GM03348 (cell line): ENCODE measurements around the gene LRRC63.
"Not testable (repeated sequence)": the region's sequence is repeated elsewhere in the genome, so short reads cannot be mapped to it uniquely, and the experiment has no call there.

ENCODE experiments used
- DNase-seq: peaks from one replicate; pipeline ENCODE4 v3.0.0; 2012; ENCODE audit warnings: low spot score

Gene LRRC63

DNA sequence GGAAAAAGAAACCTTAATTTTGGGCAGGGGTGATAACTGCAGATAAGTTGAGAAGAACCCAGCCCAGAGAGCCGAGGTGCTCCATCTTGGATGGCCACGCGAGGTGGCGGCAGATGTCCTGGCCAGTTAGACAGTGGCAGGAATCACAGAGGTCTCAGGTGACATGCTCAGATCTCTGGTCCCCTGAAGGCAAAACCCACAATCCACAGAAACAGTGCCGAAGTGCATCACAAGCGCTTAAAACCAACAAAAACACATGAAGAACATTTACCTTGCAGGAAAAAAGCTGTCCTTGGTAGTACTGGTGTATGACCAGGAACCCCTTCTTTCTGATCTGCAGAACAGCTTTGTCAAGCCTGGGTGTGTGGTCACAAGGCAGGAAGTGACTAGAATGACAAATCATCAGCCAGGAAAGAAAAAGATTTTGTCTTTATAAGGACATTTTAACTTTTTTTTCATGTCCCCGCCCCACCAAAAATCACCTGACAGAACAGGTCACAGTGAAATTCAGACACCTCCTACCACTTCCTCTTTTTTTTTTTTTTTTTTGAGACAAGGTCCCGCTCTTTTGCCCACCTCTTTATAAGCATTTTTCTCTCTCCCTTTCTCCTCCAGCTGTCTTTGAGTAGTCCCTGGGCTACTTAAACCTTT lies 29.8 kb upstream of the LRRC63 start, which contains the start of gene LCP1:
Gene LCP1, minus strand, starts transcription at position 338 of the 651 bp plus-strand sequence. CDS start 22,515 bp downstream, outside the sequence.
- no peak for DNase-seq

DNA sequence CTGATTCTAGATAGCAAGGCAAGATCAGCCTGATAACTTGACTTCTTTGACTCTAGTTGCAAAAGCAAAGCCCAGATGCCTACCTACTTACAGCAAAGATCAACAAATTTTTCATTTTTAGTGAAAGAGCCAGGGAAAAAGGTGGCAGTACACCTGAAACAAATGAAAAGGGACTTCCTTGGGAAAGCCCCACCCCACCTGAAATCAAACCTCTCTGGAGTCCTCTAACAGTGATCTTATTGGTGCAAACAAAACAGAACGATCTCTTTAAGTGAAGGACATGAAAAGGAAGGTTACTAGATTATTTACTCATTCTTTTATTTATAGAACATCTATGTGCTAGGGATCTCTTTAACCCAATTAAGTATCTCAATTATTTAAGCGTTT lies 29.2 kb upstream of the LRRC63 start:
- DNase-seq = no peak

DNA sequence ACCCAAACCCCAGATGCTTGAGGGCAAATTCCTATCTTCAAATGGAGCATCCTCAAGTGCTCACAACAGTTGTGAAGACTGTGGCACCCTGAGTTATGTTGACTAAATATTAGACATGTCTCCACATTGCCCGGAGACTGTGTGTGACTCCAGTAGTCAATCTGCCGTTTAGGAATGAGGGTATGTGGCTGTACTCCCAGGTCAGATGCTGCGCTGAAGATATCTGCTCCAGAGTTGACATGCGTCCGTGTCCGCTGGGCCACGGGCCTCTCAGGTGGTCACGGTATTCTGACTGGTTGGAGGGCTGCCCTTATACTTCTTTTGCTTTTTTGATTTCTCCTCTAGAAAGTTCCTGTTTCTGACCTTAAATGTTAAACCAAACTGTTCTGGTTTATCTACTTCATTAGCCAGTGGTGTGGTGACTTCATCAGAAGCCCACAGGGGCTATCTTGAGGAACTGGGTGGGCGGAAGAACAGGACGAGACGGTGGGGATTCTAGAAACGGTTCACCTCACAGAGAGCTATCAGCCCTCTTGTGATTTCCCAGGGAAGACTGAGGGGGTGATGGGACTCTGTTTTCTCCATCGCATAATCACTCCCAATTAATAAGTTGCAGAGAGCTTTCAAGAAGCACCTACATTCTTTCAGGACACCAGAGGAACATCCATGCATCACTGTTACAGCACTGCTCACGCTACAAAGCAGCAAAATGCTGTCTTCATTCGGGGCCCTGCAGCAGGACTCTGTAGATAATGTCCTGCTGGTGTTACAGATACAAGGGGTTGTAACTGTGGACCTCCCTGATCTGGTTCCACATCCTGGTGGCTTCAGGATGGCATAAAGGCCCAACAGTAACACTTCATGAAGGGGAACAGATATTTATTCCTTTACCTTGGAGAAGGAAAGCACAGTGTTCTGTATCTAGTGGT lies 28.4 kb upstream of the LRRC63 start:
- DNase-seq = no peak

DNA sequence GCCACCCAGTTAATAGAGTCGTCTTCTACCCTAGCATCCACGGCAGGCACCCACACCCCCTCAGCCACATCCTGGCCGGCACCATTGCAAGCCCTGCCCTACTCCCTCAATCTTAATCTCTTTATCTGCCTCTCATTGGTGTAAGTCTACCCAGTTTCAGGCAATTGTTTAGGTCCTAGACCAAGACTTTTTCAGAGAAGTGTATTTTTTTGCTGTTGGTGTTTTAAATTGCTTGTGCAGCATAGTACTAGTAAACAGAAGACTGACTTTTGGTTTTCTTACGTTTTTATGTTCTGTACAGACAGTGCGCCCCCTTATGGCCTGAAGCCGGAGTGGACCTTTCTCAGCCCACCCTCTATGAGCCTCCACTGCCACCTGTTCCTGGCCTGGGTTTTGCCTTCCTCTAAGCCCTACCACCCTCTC lies 27.4 kb upstream of the LRRC63 start:
- DNase-seq = no peak

DNA sequence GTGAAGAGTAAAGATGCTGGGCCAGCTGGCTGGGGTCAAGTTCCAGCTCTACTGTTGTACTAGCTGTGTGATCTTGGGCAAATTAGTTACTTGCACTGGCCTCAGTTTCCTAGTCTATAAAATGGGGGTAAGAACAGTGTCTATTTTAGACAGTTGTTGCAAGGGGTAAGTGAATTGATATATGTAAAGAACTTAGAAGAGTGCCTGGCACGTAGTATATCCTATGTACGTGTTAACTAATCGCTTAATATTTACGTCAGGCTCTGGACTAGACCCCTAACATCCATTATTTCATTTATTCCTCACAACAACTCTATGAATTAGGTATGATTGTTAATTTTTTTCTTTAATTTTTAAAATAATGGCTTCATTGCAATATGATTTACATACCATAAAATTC lies 26.1 kb upstream of the LRRC63 start:
- no peak for DNase-seq

DNA sequence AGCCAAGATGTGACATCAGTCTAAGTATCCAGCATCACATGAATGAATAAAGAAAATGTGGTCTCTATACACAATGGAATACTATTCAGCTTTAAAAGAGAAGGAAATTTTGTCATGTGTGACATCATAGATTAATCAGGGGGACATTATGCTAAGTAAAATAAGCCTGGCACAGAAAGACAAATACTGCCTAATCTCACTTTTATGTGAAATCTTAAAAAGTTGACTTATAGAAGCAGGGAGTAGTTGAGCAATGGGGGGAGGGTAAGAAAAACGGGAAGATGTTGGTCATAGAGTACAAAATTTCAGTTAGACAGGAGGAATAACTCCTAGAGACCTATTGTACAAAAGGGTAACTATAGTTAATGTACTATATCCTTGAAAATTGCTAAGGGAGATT lies 19.3 kb upstream of the LRRC63 start:
- DNase-seq = no peak

DNA sequence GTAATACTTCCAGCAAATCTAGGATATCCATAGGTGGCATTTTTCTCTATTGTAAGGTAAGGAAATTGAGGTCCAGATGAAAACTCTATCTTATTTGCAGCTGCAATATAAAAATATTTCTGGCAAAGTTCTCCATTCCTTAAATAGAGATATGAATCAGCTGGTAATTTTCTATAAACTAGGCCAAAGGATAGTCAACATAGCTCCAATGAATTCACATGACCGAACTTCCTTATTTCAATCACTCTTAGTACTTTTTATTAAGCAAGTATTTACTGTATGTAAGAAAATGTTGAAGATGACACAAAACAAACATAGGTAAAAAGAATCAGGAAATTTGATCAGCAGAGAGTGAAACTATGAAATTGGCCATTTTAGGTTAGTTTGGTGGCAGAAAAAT lies 16.7 kb upstream of the LRRC63 start:
- no peak for DNase-seq

DNA sequence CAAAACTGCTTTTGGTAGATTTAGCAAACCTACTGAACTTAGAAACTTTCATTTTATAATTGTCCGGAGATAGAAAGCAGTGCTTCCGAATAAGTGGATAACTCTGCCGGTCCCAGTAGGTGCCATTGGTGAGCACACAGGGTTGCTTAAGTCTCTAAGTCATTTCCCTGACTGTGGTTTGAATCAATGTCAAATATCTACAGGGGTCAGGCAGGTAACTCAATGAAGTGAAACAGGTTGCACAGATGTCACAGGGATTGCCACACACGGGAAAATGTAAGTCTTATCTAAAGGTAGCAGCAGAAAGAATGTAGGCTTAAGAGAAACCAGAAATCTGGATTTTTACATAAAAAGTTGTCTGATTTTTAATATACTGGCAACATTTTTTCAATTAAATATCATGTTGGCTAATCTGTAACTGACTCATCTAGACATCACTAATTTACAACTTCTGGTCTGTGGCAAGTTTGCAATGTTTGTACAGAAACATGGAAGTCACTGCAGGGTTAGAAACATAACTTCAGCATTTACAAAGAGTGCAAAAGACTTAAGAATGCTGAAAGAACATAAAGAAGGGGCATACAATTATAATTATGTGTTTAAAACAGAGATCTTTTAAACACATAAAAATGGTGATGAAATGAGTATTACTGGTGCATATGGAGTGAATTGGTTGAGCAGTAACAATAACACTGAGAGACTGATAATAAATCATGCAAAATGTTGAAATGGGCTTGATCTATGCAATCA lies 14.3 kb upstream of the LRRC63 start:
- peak; percentile 10 for DNase-seq

DNA sequence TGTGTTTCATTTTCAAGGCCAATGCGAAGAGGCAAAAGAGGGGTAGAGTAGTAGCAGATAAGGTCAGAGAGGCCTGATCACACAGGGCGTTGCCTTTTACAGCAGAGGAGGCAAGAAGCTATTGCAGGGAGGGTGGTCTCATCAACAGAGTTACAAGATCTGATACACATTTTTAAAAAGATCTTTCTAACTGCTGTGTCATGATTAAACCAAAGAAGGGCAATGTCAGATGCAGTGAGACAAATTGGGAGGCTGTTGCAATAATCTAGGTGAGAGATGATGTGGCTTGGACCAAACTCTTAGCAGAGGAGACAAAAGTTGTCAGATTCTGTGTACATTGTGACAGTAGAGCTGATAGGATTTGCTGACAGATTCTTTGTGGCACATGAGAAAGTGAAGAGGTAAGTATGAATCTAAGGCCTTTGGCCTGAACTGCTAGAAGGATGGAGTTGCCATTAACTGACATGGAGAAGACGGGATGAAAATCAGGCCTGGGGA lies 13.0 kb upstream of the LRRC63 start:
- DNase-seq = no peak

DNA sequence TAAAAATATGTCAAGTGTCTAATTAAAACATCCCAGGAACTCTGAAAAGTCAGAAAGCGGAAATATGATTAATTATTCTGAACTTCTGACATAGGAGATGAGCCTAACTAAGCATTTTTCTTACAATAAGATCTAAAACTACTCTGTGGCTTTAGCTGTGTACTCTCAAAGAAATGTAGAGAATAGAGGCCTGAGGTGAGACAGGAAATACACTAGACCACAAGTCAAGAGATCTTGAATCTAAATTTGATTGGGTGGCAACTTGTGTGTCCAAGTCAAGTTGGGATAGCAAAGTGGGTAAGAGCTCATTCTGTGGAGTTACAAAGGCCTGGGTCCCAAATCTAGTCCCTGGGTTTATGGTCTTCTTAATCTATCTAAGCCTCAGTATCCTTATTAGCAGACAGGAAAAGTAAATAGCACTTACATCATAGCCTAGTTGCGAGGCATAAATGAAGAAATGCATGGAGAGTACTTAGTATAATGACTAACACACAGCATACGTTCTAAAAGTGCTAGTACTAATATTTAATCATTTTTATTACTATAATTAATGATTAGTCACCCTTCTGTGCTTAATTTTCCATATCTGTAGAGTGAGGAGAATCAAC lies 9.4 kb upstream of the LRRC63 start:
- no peak for DNase-seq

DNA sequence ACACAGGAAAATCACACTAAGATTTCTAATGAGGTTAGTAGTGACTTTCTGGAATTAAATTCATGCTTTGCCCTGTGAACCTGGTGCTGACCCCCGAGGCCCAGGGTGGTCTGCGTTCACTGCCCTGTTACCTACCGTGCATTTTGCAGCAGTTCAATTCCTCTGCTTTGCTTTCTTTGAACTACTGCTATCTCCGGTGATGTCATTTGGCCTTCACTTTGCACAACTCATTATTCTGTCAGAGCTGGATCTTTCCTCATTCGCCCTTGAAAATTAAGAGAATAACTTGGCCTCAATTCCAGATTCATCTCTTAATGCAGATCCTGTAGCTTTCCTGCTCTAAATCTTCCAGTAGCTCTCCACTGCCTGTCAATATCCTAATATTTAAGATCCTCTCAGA lies 8.8 kb upstream of the LRRC63 start:
- no peak for DNase-seq

DNA sequence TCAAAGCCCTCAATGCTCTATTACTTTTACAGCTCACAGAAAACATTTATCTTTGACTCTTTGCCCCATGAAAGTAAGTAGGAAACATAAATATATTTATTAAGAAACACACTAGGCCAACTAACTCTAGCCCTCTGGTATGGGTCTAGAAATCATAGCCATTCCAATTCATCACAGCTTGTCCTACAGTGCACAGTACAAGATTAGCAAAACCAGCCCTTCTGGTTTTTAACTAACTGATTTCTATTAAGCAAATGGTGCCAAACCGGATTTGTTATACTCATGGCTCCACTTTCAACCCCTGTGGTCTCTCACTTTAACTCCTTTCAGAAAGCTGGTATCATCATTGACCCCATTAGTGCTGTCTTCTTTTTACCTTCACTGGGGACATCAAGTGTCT lies 5.6 kb upstream of the LRRC63 start:
- no peak for DNase-seq

DNA sequence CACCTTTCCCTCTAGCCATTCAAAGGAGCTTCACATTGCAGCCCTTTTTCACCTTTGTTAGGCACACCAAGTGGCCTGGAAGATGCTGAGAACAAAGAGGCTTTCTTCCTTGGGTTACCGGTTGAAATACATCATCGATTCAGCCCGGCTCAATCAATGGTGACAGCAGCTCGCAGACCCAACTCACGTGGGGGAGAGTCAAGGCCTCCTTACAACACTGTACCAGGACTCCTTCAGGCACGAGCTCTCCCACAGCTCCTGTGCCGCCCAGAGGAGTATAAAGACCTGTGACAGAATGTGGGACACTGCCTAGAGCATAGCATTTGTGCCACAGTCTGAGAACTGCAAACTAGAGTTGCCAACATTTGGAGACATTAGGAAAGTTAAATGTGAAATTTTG lies 3.9 kb upstream of the LRRC63 start:
- no peak for DNase-seq

DNA sequence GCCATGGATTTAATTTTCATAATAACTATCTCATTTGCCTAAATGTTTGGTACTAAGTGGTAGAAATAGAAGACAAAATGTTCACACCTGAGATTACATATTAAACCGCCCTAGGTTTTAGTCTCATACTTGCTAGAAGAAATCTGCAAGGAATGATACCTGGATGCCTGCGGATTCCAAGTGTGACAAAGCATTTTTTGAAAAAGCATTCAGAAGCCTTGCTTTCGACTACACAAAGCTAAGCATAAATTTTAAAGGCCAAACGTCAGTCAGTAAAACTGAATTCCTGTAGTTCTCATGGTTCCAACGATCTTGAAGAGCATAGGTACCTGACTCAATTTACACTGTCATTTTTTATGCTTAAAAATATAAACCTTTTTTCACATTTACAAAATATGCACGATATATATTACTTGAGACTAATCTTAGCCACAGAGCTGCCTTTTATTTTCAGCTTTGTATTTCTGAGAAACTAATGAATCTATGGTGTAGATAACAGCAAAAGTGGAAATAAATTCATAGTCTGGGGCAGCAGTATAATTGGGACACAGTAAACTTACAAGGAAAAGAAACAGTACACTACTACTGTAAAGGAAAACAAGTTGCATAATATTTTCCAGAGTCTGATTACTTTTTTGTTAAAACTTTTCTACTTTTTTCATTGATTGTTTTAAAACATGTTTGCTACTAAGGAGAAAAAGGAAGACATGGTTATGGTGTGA lies 1.2 kb upstream of the LRRC63 start:
- no peak for DNase-seq

DNA sequence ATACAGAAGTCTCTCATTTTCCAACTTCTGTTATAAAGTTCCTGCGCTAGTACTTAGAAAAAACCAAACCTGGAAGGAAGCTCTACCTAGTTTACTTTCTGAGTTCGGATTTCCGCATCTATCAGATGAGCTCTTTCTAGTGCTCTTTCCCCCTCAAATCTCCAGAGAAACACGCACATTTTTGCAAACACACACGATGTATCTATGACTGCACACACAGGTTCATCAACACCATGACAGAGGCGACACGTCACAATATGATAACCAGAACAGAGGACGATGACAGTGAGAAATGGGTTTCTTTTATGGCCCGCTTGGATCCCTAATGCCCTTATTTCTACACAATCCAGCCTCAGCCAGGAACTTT lies 629 bp upstream of the LRRC63 start:
- DNase-seq = no peak

DNA sequence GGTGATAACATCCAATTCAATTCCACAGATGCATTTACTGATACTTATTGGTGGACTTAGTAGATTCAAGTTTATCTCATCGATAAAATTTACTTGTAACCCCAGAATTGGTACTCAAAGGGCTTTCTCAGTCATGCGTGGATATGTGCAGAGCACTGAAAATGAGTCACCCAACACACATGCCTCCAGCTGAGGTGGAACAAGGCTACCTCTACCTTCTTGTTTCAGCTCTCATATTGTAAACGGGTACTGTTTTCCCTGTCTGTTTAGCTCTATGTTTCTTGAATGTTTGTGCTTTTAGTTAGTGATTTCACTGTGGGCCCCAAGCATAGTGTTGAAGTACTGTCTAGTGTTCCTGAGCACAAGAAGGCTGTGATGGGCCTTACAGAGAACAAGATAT lies 1.5 kb downstream of the LRRC63 start:
- no peak for DNase-seq

DNA sequence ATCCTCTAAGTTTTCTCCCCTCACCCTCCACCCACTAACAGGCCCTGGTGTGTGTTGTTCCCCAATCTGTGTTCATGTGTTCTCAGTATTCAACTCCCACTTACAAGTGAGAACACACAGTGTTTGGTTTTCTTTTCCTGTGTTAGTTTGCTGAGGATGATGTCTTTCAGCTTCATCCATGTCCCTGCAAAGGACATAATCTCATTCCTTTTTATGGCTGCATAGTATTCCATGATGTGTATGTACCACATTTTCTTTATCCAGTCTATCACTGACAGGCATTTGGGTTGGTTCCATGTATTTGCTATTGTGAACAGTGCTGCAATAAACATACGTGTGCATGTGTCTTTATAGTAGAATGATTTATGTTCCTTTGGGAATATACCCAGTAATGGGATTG lies 3.0 kb downstream of the LRRC63 start:
- DNase-seq = not testable (repeated sequence)

DNA sequence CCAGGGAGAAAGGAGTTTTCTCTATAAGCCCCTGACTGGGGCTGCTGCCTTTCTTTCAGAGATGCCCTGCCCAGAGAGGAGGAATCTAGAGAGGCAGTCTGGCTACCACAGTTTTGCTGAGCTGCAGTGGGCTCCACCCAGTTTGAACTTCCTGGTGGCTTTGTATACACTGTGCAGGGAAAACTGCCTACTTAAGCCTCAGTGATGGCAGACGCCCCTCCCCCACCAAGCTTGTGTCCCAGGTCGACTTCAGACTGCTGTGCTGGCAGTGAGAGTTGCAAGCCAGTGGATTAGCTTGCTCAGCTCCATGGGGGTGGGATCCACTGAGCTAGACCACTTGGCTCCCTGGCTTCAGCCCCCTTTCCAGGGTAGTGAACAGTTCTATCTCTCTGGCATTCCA lies 8.5 kb downstream of the LRRC63 start:
- not testable (repeated sequence) for DNase-seq

DNA sequence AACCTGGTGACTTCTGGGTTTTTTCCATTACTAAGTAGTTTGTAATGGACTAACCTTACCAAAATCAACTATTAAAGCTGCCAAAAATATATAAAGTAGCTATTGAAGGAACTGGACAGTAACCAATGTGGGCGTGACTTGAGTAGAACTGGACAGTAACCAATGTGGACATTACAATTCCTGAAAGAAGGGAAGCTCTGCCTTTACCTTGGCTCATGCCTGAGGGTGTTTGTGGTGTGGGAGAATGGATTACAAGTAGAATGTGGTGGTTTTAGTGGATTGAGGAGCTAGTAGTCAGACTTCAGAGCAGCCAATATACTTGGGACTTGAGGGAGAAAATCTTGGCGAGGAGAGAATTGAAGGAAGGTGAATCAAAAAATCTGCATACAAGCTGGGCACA lies 17.5 kb downstream of the LRRC63 start:
- DNase-seq = no peak

DNA sequence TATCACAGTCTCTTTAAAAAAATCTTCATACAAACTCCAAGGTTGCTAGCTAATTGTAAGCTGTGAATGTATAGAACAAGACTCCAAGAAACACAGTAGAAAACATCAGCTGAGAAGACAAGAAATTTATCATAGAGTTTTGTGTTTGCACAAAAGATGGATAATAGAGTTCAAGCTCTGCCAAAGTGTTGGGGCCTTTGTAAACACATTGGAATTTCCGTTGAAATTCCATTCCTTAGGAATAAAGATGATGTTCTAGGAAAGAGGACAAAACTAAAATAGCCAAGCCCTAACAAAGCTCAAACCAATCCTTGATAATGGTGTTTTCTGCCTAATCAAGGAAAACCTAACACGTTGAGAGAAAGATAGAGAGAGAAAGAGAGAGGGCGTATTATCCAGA lies 20.6 kb downstream of the LRRC63 start:
- DNase-seq = peak; percentile 45

DNA sequence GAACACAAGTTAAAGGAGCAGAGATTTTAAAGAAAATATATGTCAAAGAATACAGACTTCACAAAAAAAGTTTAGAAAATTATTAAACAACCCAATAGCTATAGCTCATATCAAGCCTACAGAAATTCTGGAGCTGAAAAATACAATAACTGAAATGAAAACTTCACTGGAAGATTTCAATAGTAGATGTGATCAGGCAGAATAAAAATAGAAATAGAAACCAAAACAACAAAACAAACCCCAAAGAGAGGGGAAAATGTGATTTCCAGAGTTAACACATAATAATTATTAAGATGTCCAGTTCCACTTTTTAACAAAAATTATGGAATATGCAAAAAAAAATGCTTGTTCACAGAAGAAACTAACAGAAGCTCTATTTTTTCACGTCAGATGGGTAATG lies 23.6 kb downstream of the LRRC63 start:
- no peak for DNase-seq

DNA sequence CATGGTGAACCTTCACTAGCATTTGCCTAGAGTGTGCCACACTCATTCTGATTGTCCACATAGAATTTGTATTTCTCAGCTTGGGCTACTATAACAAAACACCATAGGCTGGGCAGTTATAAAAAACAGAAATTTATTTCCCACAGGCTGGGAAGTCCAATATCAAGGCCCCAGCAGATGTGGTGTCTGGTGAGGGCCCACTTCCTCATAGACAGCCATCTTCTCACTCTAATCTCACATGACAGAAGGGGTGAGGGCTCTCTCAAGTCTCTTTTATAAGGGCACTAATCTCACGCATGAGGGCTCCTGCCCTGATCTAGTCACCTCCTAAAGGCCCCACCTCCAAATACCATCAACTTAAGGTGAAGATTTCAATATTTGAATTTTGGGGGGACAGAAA lies 53.6 kb downstream of the LRRC63 start:
- DNase-seq = no peak
